SK-N-SH treated with all-trans-retinoic acid at 6 μM for 48 hours (cell line): ENCODE results near the gene FPR3.

Experiments used
- CSDC2 ChIP-seq: fragments of 250-450 bp; sonication (Bioruptor Pico); IDR thresholded peaks from 2 replicates; pipeline ENCODE4 v1.5.0; 2020; ENCODE audit warnings: mild to moderate bottlenecking, moderate library complexity
- ESRRG ChIP-seq: fragments of 250-450 bp; sonication (Bioruptor Pico); IDR thresholded peaks from 2 replicates; pipeline ENCODE4 v1.6.1; 2021; ENCODE audit warnings: mild to moderate bottlenecking
- ISL1 ChIP-seq: fragments of 250-450 bp; sonication (Bioruptor Pico); IDR thresholded peaks from 2 replicates; pipeline ENCODE4 v2.1.2; 2022; ENCODE audit warnings: mild to moderate bottlenecking, moderate library complexity
- PATZ1 ChIP-seq: fragments of 250-450 bp; sonication (Bioruptor Pico); IDR thresholded peaks from 2 replicates; pipeline ENCODE4 v1.8.0; 2020; ENCODE audit warnings: mild to moderate bottlenecking, moderate library complexity, borderline replicate concordance
- PPARA ChIP-seq: fragments of 250-450 bp; sonication (Bioruptor Pico); IDR thresholded peaks from 2 replicates; pipeline ENCODE4 v1.5.0; 2020; ENCODE audit warnings: mild to moderate bottlenecking, borderline replicate concordance
- RARB ChIP-seq: fragments of 250-450 bp; sonication (Bioruptor Pico); IDR thresholded peaks from 2 replicates; pipeline ENCODE4 v1.8.0; 2021; ENCODE audit warnings: mild to moderate bottlenecking, moderate library complexity
- ZFP3 ChIP-seq: fragments of 250-450 bp; sonication (Bioruptor Pico); IDR thresholded peaks from 2 replicates; pipeline ENCODE4 v1.5.0; 2020; ENCODE audit warnings: mild to moderate bottlenecking, moderate library complexity
- ZNF565 ChIP-seq: fragments of 450-650 bp; formaldehyde crosslinking; conservative IDR thresholded peaks from 2 replicates; pipeline ENCODE4 v1.5.0; 2020; ENCODE audit warnings: low read depth, mild to moderate bottlenecking, moderate library complexity

DNA sequence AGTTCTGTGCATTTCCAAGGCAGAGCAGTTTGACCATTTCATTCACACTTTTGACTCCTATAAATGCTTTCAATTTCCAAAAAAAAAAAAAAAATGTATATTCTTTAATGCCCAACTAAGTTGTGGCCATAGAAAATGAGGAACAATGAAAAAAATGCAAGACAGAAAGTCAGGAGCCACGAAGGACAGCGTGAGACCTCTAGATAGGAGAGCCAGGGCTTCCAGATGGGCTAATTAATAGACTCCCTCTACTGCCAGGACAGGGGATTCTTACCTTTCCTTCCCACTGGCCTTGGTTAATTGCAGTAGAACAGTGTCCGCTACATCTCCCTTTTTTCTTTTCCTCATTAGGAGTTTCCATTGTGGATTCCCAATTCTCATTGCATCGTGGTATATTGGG is 8.6 kb downstream of the FPR3 start:
- TF ChIP-seq ESRRG (CRISPR knock-in tag) (no peak), PATZ1 (CRISPR knock-in tag) (no peak), ZFP3 (no peak), ISL1 (CRISPR knock-in tag) (no peak), RARB (CRISPR knock-in tag) (no peak), ZNF565 (CRISPR knock-in tag) (no peak), PPARA (no peak), CSDC2 (no peak)
